GM21723 (cell line): ENCODE data around the gene HLA-A.
A peak's percentile ranks its signal among the peaks of the same experiment; 100 is the strongest.
"Not testable (repeated sequence)": the region's sequence is repeated elsewhere in the genome, so short reads cannot be mapped to it uniquely, and the experiment has no call there.

ENCODE experiments used
- ATAC-seq: cut with Tn5 transposase; IDR thresholded peaks from one replicate; pipeline ENCODE4 v1.9.1; 2021; ENCODE audit warnings: mild to moderate bottlenecking, moderate library complexity; ENCODE audit not compliant: unreplicated experiment

HLA-A gene

GRCh38 chr6:29958921-29959320 is 16.6 kb downstream of the HLA-A start:
- no peak for ATAC-seq

- no peak for ATAC-seq
Observed at GRCh38 chr6:29959467-29959866, 17.1 kb downstream of the HLA-A start.

GRCh38 chr6:29961966-29962365 is 19.6 kb downstream of the HLA-A start:
- ATAC-seq = no peak

GRCh38 chr6:29963697-29964096 is 21.4 kb downstream of the HLA-A start:
- ATAC-seq = not testable (repeated sequence)

- ATAC-seq = no peak
Observed at GRCh38 chr6:29964518-29964886, 22.2 kb downstream of the HLA-A start.

GRCh38 chr6:29964887-29965562 is 22.7 kb downstream of the HLA-A start:
- ATAC-seq = peak; percentile 92

GRCh38 chr6:29965563-29965872 is 23.2 kb downstream of the HLA-A start:
- ATAC-seq = no peak

- ATAC-seq = peak; percentile 42
Observed at GRCh38 chr6:29965873-29966601, 23.7 kb downstream of the HLA-A start.

GRCh38 chr6:29967379-29968010 is 25.2 kb downstream of the HLA-A start:
- ATAC-seq = no peak

GRCh38 chr6:29968130-29968529 is 25.8 kb downstream of the HLA-A start:
- ATAC-seq = no peak

GRCh38 chr6:29968905-29969304 is 26.6 kb downstream of the HLA-A start:
- ATAC-seq = no peak

- ATAC-seq = no peak
Observed at GRCh38 chr6:29970711-29971110, 28.4 kb downstream of the HLA-A start.

GRCh38 chr6:29974901-29975560 is 32.7 kb downstream of the HLA-A start:
- ATAC-seq = no peak

- no peak for ATAC-seq
Observed at GRCh38 chr6:29975561-29975907, 33.2 kb downstream of the HLA-A start.

GRCh38 chr6:29976253-29976587 is 33.9 kb downstream of the HLA-A start:
- ATAC-seq = no peak

GRCh38 chr6:29976588-29977424 is 34.5 kb downstream of the HLA-A start:
- peak; percentile 69 for ATAC-seq

- ATAC-seq = no peak
Observed at GRCh38 chr6:29977425-29977727, 35.0 kb downstream of the HLA-A start.

- ATAC-seq = not testable (repeated sequence)
Observed at GRCh38 chr6:29980013-29980412, 37.7 kb downstream of the HLA-A start.

- no peak for ATAC-seq
Observed at GRCh38 chr6:29980511-29980910, 38.2 kb downstream of the HLA-A start.

- no peak for ATAC-seq
Observed at GRCh38 chr6:29981211-29981812, 39.0 kb downstream of the HLA-A start.

GRCh38 chr6:29982097-29982496 is 39.8 kb downstream of the HLA-A start:
- no peak for ATAC-seq
